Measurements from ENCODE around the gene CNPY2. TPM values are rescaled to one million over a fixed set of nuclear protein-coding genes. Genes with fewer than 3 reads are reported as not detected.
"Not testable (repeated sequence)": the region's sequence is repeated elsewhere in the genome, so short reads cannot be mapped to it uniquely, and the experiment has no call there.

The CNPY2 gene
- total RNA-seq, 1 experiment from 2014 or later = 80.9 TPM

GRCh38 chr12:56266068-56266692 is 49.6 kb downstream of the CNPY2 start:
- H3K36me3 ChIP-seq = peaks cover 15% of the 10 kb centered on the region
- H3K27me3 ChIP-seq; H3K4me1 ChIP-seq; H3K9me3 ChIP-seq (replicated peaks); H3K27ac ChIP-seq; DNase-seq: not testable (repeated sequence)
- H3K4me3 ChIP-seq = peak overlapping the region; percentile 68

- not testable (repeated sequence) for H3K4me3 ChIP-seq, DNase-seq
Measured at GRCh38 chr12:56262955-56263354, 52.8 kb downstream of the CNPY2 start.

GRCh38 chr12:56261503-56262232 is 54.1 kb downstream of the CNPY2 start:
- Histone ChIP-seq H3K27me3 (no peaks in the 10 kb centered on the region), H3K4me1 (peaks cover 13% of the 10 kb centered on the region; the same call in 1 of the 2 replicates), H3K27ac (peak overlapping the region; percentile 41), H3K9me3 (replicated peaks) (no peaks in the 10 kb centered on the region), H3K4me3 (no peak overlapping the region), H3K36me3 (no peaks in the 10 kb centered on the region)
- peak; percentile 47 to 57 for DNase-seq

More at GRCh38 chr12:56262955-56263354, 52.8 kb downstream of the CNPY2 start:
- H3K9me3 ChIP-seq (replicated peaks); H3K27ac ChIP-seq; H3K36me3 ChIP-seq; H3K27me3 ChIP-seq; H3K4me1 ChIP-seq: not testable (repeated sequence)

- no peak for DNase-seq
- H3K36me3 ChIP-seq = 0 out of 2 replicates have a peak, but pooled peaks cover 6% of the 10 kb centered on the region
- H3K4me3 ChIP-seq = no peak overlapping the region
- no peaks in the 10 kb centered on the region for H3K9me3 ChIP-seq (replicated peaks)
- H3K27me3 ChIP-seq = no peaks in the 10 kb centered on the region
- no peak overlapping the region; the same call in 1 of the 2 replicates for H3K27ac ChIP-seq
- H3K4me1 ChIP-seq = peaks cover 15% of the 10 kb centered on the region; the same call in 1 of the 2 replicates
Measured at GRCh38 chr12:56260921-56261320, 54.9 kb downstream of the CNPY2 start.

- Histone ChIP-seq H3K27me3 (no peaks in the 10 kb centered on the region), H3K27ac (no peak overlapping the region), H3K9me3 (replicated peaks) (no peaks in the 10 kb centered on the region), H3K36me3 (peaks cover 6% of the 10 kb centered on the region; the same call in 1 of the 2 replicates), H3K4me3 (no peak overlapping the region), H3K4me1 (peaks cover 15% of the 10 kb centered on the region; the same call in 1 of the 2 replicates)
- DNase-seq = no peak
Measured at GRCh38 chr12:56260380-56260779, 55.4 kb downstream of the CNPY2 start.

Other genes with a start within 250 kb of the CNPY2 start
- 38.0 and 38.8 TPM in 2 replicates for gene ERBB3, start 235.8 kb downstream of the CNPY2 start, total RNA-seq (2014; rRNA removed; shearing (Covaris generic))
- 342 and 348 TPM in 2 replicates for gene PA2G4, start 211.4 kb downstream of the CNPY2 start, total RNA-seq (2014; rRNA removed; shearing (Covaris generic))
- gene RPL41, start 199.4 kb downstream of the CNPY2 start, total RNA-seq (2014; rRNA removed; shearing (Covaris generic)) = 5,544 and 5,661 TPM in 2 replicates
- 5.5 and 5.8 TPM in 2 replicates for gene ZC3H10, start 197.7 kb downstream of the CNPY2 start, total RNA-seq (2014; rRNA removed; shearing (Covaris generic))
- 86.7 and 92.9 TPM in 2 replicates for gene ESYT1, start 187.7 kb downstream of the CNPY2 start, total RNA-seq (2014; rRNA removed; shearing (Covaris generic))
- gene MYL6B, start 163.4 kb downstream of the CNPY2 start, total RNA-seq (2014; rRNA removed; shearing (Covaris generic)) = 199 and 208 TPM in 2 replicates
- gene MYL6, start 157.6 kb downstream of the CNPY2 start, total RNA-seq (2014; rRNA removed; shearing (Covaris generic)) = 564 and 633 TPM in 2 replicates
- gene SMARCC2, start 126.5 kb downstream of the CNPY2 start, total RNA-seq (2014; rRNA removed; shearing (Covaris generic)) = 57.3 and 60.9 TPM in 2 replicates
- gene RNF41, start 94.1 kb downstream of the CNPY2 start, total RNA-seq (2014; rRNA removed; shearing (Covaris generic)) = 24.3 and 25.7 TPM in 2 replicates
- gene NABP2, start 91.6 kb downstream of the CNPY2 start, total RNA-seq (2014; rRNA removed; shearing (Covaris generic)) = 43.2 and 46.5 TPM in 2 replicates
- gene SLC39A5, start 85.9 kb downstream of the CNPY2 start, total RNA-seq (2014; rRNA removed; shearing (Covaris generic)) = not detected in 2 replicates
- gene ANKRD52, start 57.6 kb downstream of the CNPY2 start, total RNA-seq (2014; rRNA removed; shearing (Covaris generic)) = 12.0 and 12.5 TPM in 2 replicates
- gene COQ10A, start 49.0 kb downstream of the CNPY2 start, total RNA-seq (2014; rRNA removed; shearing (Covaris generic)) = 13.8 and 14.4 TPM in 2 replicates
- 183 and 185 TPM in 2 replicates for gene CS, start 15.7 kb downstream of the CNPY2 start, total RNA-seq (2014; rRNA removed; shearing (Covaris generic))
- gene PAN2, start 18.0 kb upstream of the CNPY2 start, total RNA-seq (2014; rRNA removed; shearing (Covaris generic)) = 25.5 and 27.9 TPM in 2 replicates
- 0.41 TPM in 1 of 2 replicates, not detected in the other for gene IL23A, start 22.9 kb upstream of the CNPY2 start, total RNA-seq (2014; rRNA removed; shearing (Covaris generic))
- 38.8 and 44.0 TPM in 2 replicates for gene STAT2, start 44.1 kb upstream of the CNPY2 start, total RNA-seq (2014; rRNA removed; shearing (Covaris generic))
- not detected in 2 replicates for gene APOF, start 46.9 kb upstream of the CNPY2 start, total RNA-seq (2014; rRNA removed; shearing (Covaris generic))
- gene TIMELESS, start 133.4 kb upstream of the CNPY2 start, total RNA-seq (2014; rRNA removed; shearing (Covaris generic)) = 32.3 and 36.2 TPM in 2 replicates
- gene MIP, start 138.7 kb upstream of the CNPY2 start, total RNA-seq (2014; rRNA removed; shearing (Covaris generic)) = not detected in 2 replicates
- 3.0 and 3.7 TPM in 2 replicates for gene SPRYD4, start 152.6 kb upstream of the CNPY2 start, total RNA-seq (2014; rRNA removed; shearing (Covaris generic))
- gene GLS2, start 172.2 kb upstream of the CNPY2 start, total RNA-seq (2014; rRNA removed; shearing (Covaris generic)) = not detected in 2 replicates
- 9.3 and 9.4 TPM in 2 replicates for gene RBMS2, start 205.8 kb upstream of the CNPY2 start, total RNA-seq (2014; rRNA removed; shearing (Covaris generic))

All from SJCRH30 (cell line).